Upper lobe of right lung (tissue), 1 donor: Measurements from ENCODE around the gene STARD7. TPM values are rescaled to one million over a fixed set of nuclear protein-coding genes. Genes with fewer than 3 reads are reported as not detected.

ENCODE experiments used
- ATAC-seq: fragments of 200-7000 bp; cut with Tn5 transposase; one replicate; pipeline ENCODE4 v1.9.1; 2020; ENCODE audit warnings: mild to moderate bottlenecking, moderate library complexity
- DNase-seq: peaks from one replicate; pipeline ENCODE4 v3.0.0-alpha.2; 2020
- H3K27ac ChIP-seq: fragments of 200-600 bp; one replicate; pipeline ENCODE4 v1.8.0; 2022
- H3K27me3 ChIP-seq: fragments of 200-600 bp; one replicate; pipeline ENCODE4 v1.8.0; 2022; ENCODE audit warnings: mild to moderate bottlenecking
- H3K36me3 ChIP-seq: fragments of 200-600 bp; one replicate; pipeline ENCODE4 v1.8.0; 2022
- H3K4me1 ChIP-seq: fragments of 200-600 bp; one replicate; pipeline ENCODE4 v1.8.0; 2022
- H3K4me3 ChIP-seq: fragments of 200-600 bp; one replicate; pipeline ENCODE4 v1.8.0; 2022; ENCODE audit warnings: mild to moderate bottlenecking
- H3K9me3 ChIP-seq: fragments of 200-600 bp; one replicate; pipeline ENCODE4 v1.8.0; 2022
- CTCF ChIP-seq: fragments of 200-600 bp; IDR thresholded peaks from one replicate; pipeline ENCODE4 v1.8.0; 2022; ENCODE audit warnings: antibody characterized with exemption
- intact Hi-C: fragments of 100-400 bp; cut with DNase I; formaldehyde crosslinking; loops from one replicate; pipeline ENCODE4 v1.11.0; 2022
- total RNA-seq: library from RNA; stranded (reverse); fragmentation: NEBNext Ultra II Directional; extraction: Animal tissue kit (Norgen Biotek cat#: 25700); gene quantifications from one replicate; pipeline ENCODE4 v1.2.1, GENCODE V29; 2021
- donor health status: DM: no; HTN: yes; CAD: no; lungs with severe emphysema.

The STARD7 gene
- total RNA-seq, 1 donor from 2014 or later = 156 TPM

GRCh38 chr2:96146881-96147592 is 61.6 kb downstream of the STARD7 start:
- peaks cover 4% of the 10 kb centered on the region for H3K27me3 ChIP-seq
- intact Hi-C loops = no loop called here
- no peak for TF ChIP-seq CTCF
- ATAC-seq (no peak), DNase-seq (peak; percentile 56)
- peak overlapping the region; percentile 63 for H3K27ac ChIP-seq
- H3K9me3 ChIP-seq = no peaks in the 10 kb centered on the region
- no peaks in the 10 kb centered on the region for H3K36me3 ChIP-seq
- no peak overlapping the region for H3K4me3 ChIP-seq
- H3K4me1 ChIP-seq = peaks cover 27% of the 10 kb centered on the region

DNA sequence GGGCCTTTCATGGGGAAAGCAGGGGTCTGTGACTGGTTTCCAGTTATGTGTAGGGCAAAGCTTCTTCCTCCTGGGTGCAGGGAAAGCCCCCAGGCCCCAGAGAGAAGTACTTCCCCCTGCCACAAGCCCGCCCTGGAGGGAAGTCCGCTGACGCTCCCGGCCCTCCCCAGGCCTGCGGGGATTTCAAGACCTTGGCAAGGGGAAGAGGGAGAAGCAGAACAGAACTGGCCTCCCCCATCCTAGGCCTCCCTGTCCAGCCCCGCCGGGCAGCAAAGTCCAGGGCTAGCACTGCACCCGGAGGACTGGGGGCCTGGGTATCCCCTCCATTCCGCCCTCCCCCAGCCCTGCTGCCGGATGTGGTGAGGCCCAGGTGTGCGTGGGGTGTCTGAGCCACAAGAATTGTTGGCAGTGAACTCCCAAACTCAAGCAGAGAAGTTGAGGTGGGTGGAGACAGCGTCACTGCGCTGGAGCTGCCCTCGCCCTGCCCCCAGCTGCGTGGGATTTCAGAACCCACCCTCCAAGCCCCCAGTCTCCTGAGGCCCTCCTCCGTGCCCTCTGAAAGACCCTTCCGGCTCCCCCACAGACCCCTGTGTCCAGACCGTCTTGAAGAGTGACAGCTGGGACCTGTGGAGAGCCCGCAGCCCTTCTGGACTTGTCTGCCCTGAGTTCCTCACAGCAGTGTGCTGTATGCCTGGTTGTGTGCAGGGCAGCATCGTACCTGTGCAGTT is 62.3 kb downstream of the STARD7 start:
- no peak for TF ChIP-seq CTCF
- intact Hi-C loops = no loop called here
- DNase-seq (peak; percentile 85), ATAC-seq (peak; percentile 61)
- Histone ChIP-seq H3K36me3 (no peaks in the 10 kb centered on the region), H3K4me3 (no peak overlapping the region), H3K27me3 (peaks cover 4% of the 10 kb centered on the region), H3K27ac (peak overlapping the region; percentile 63), H3K9me3 (no peaks in the 10 kb centered on the region), H3K4me1 (peaks cover 27% of the 10 kb centered on the region)

DNA sequence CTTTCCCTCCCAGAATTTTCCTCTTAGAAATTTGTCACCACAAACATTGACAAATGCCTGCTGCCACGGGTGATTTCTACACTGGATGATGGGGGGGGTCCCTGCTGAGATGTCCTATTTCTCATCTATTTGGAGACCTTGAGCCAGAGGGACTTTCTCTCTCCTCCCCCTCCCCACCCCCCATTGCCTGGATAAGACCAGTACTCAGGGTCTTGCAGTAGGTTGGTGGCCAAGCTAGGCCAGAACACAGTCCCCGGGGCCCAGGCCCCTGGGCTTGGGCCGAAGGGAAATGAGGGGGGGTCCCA is 62.8 kb downstream of the STARD7 start:
- Histone ChIP-seq H3K27me3 (peaks cover 4% of the 10 kb centered on the region), H3K27ac (peak overlapping the region; percentile 63), H3K9me3 (no peaks in the 10 kb centered on the region), H3K4me1 (peaks cover 27% of the 10 kb centered on the region), H3K36me3 (no peaks in the 10 kb centered on the region), H3K4me3 (peak overlapping the region; percentile 60)
- intact Hi-C loops = no loop called here
- no peak for TF ChIP-seq CTCF
- no peak for ATAC-seq
- no peak for DNase-seq

GRCh38 chr2:96145036-96145847 is 63.4 kb downstream of the STARD7 start, which contains the start of gene DUSP2:
Gene DUSP2, minus strand, starts transcription at chr2:96145440. Its CDS starts 86 bp downstream, at chr2:96145354.
- Histone ChIP-seq H3K36me3 (no peaks in the 10 kb centered on the region), H3K27me3 (peaks cover 4% of the 10 kb centered on the region), H3K27ac (peak within 1 kb of the TSS; percentile 63), H3K4me1 (peaks cover 27% of the 10 kb centered on the region), H3K9me3 (no peaks in the 10 kb centered on the region), H3K4me3 (peak within 1 kb of the TSS; percentile 60)
- intact Hi-C loops = no loop called here
- DNase-seq = peak; percentile 93
- peak; percentile 90 for ATAC-seq
- no peak for TF ChIP-seq CTCF

GRCh38 chr2:96144481-96145035 is 64.1 kb downstream of the STARD7 start:
- peaks cover 4% of the 10 kb centered on the region for H3K27me3 ChIP-seq
- H3K4me3 ChIP-seq = peak overlapping the region; percentile 60
- ATAC-seq (no peak), DNase-seq (no peak)
- intact Hi-C loops = no loop called here
- H3K9me3 ChIP-seq = no peaks in the 10 kb centered on the region
- peaks cover 27% of the 10 kb centered on the region for H3K4me1 ChIP-seq
- no peak for TF ChIP-seq CTCF
- H3K36me3 ChIP-seq = no peaks in the 10 kb centered on the region
- H3K27ac ChIP-seq = peak overlapping the region; percentile 60
